Skeletal muscle satellite cell (primary cell): Measurements from ENCODE around the gene MPHOSPH6. TPM values are rescaled to one million over a fixed set of nuclear protein-coding genes. Genes with fewer than 3 reads are reported as not detected.
A peak's percentile ranks its signal among the peaks of the same experiment; 100 is the strongest.
"Not testable (repeated sequence)": the region's sequence is repeated elsewhere in the genome, so short reads cannot be mapped to it uniquely, and the experiment has no call there.

Experiments
- H3K27me3 ChIP-seq: 2 replicates; pipeline ENCODE4 v1.7.0; 2013; ENCODE audit warnings: low read length; ENCODE audit not compliant: control insufficient read depth, insufficient read depth
- H3K36me3 ChIP-seq: 2 replicates; pipeline ENCODE4 v1.7.0; 2013; ENCODE audit warnings: mild to moderate bottlenecking, control low read depth, low read length; ENCODE audit not compliant: insufficient read depth
- H3K4me1 ChIP-seq: 2 replicates; pipeline ENCODE4 v1.7.0; 2013; ENCODE audit warnings: low read length; ENCODE audit not compliant: control insufficient read depth, insufficient read depth
- H3K4me2 ChIP-seq: 2 replicates; pipeline ENCODE4 v1.7.0; 2013; ENCODE audit warnings: mild to moderate bottlenecking, low read length
- H3K4me3 ChIP-seq: 2 replicates; pipeline ENCODE4 v1.7.0; 2013; ENCODE audit warnings: low read length
- H3K9ac ChIP-seq: 2 replicates; pipeline ENCODE4 v1.7.0; 2013; ENCODE audit warnings: mild to moderate bottlenecking, low read depth, low read length, moderate library complexity
- H3K9me3 ChIP-seq: replicated peaks from 2 replicates; pipeline ENCODE4 v1.7.0; 2013; ENCODE audit warnings: mild to moderate bottlenecking, control low read depth, low read length
- total RNA-seq: library from RNA; depleted of rRNA; stranded (reverse); fragments of >200 nt; gene quantifications from 2 replicates; pipeline ENCODE4 v1.2.3, GENCODE V29; 2012; rRNA removed

Gene MPHOSPH6, protein sequence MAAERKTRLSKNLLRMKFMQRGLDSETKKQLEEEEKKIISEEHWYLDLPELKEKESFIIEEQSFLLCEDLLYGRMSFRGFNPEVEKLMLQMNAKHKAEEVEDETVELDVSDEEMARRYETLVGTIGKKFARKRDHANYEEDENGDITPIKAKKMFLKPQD
- total RNA-seq, result 44.1 and 59.6 TPM in 2 replicates

DNA sequence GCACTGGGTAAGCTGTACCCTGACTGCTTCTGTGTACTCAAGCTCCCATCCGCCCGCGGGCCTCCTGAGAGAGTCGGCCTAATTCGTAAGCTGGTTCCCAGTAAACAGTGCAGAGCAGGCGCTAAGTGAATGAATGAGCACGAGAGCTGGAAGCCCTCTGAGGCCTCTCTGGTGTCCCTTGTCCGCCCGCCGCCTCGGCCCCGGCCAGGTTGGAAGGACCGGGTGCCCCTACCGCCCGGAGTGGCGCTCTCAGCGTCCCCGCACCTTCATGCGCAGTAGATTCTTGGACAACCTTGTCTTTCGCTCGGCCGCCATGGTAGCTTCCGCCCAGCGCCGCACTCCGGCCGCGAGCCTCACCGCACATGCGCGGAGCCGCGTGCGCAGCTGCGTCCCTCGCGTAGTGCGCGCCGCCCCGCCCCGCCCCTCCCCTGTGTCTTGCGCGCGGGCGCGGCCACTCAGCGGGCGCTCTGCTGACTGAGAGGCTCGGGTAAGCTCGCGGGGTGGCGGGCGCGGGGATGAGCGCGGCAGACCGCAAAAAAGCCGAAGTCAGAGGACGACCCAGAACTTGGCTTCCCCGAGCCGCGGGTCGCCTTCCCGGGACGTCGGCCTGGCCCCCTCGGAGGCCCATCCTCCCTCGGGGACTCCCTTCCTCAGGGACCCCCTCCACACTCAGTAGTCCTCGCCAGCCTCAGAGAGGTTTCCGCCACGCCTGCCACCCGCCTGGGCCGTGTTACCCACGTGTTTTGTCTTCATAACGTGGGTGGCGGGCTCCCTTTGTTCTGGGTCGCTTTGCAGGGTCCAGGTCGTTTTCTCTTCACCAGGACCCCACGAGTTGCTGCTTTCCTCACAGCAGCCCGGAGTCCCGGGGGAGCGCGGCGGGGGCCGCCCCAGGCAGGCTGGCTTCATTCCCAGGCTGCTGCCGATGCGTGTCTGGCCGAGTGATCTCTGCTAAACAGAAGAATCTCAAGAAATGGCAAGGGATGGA is at the start of gene MPHOSPH6:
Gene MPHOSPH6 (minus strand): TSS at position 364 of the 985 bp plus-strand sequence. CDS start 49 bp downstream, at position 315.
- Histone ChIP-seq H3K4me1 (peaks cover 14% of the 10 kb centered on the region), H3K4me3 (peak within 1 kb of the TSS; percentile 75), H3K27me3 (peaks cover 25% of the 10 kb centered on the region), H3K9me3 (no peaks in the 10 kb centered on the region), H3K9ac (peak within 1 kb of the TSS; percentile 89), H3K36me3 (peaks cover 14% of the 10 kb centered on the region), H3K4me2 (peak within 1 kb of the TSS; percentile 100)

DNA sequence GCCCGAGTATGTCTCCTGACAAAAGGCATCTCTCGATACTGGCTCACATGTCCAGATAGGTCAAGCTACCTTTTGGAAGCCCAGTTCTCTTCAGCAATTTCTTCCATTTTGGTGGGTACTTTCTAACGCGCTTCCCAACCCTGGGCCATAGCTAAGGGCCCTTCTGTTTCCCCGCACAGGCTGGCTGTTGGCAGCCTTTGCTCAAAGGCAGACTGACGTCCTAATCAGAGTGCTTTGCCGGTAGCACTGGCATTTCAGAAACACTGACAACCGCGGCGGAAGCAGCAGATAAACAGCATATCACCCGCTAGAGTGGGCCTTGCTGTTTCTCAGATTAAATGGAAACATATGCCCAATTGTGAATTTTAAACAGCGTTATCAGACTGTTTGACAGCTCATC is 49.3 kb upstream of the MPHOSPH6 start:
- H3K4me3 ChIP-seq, result no peak overlapping the region
- no peaks in the 10 kb centered on the region for H3K9me3 ChIP-seq
- H3K27me3 ChIP-seq, result peaks cover 29% of the 10 kb centered on the region
- H3K4me2 ChIP-seq, result no peak overlapping the region
- H3K36me3 ChIP-seq, result no peaks in the 10 kb centered on the region
- H3K4me1 ChIP-seq, result no peaks in the 10 kb centered on the region
- no peak overlapping the region for H3K9ac ChIP-seq

DNA sequence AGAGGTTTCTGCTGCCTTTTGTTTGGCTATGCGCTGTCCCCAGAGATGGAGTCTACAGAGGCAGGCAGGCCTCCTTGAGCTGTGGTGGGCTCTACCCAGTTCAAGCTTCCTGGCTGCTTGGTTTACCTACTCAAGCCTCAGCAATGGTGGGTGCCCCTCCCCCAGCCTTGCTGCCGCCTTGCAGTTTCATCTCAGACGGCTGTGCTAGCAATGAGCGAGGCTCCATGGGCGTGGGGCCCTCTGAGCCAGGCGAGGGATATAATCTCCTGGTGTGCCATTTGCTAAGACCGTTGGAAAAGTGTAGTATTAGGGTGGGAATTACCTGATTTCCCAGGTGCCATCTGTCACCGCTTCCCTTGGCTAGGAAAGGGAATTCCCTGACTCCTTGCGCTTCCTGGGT is 39.3 kb upstream of the MPHOSPH6 start:
- H3K9me3 ChIP-seq, H3K4me3 ChIP-seq, H3K4me1 ChIP-seq, H3K27me3 ChIP-seq, H3K4me2 ChIP-seq, H3K9ac ChIP-seq, H3K36me3 ChIP-seq: not testable (repeated sequence)

DNA sequence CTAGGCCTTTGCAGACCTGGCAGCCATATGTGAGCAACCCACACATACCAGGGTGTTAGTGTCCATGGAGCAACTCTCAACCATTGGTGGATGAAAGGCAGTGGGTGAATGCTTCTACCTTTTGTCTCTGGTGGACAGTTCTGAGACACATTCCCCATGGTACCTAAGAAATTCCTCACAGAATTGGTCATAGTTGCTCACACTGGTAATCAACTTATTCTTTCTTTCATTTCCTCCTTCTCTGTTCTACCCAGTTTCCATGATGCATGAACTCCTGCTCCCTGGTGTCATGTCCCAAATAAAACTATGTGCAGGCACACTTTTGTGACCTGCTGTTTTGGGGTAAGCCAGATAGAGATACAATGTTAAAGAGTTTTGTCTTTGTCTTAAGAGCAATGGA is 33.2 kb upstream of the MPHOSPH6 start:
- Histone ChIP-seq H3K4me3 (no peak overlapping the region), H3K36me3 (no peaks in the 10 kb centered on the region), H3K4me2 (no peak overlapping the region), H3K9ac (no peak overlapping the region), H3K9me3 (no peaks in the 10 kb centered on the region), H3K27me3 (peaks cover 20% of the 10 kb centered on the region), H3K4me1 (no peaks in the 10 kb centered on the region)

DNA sequence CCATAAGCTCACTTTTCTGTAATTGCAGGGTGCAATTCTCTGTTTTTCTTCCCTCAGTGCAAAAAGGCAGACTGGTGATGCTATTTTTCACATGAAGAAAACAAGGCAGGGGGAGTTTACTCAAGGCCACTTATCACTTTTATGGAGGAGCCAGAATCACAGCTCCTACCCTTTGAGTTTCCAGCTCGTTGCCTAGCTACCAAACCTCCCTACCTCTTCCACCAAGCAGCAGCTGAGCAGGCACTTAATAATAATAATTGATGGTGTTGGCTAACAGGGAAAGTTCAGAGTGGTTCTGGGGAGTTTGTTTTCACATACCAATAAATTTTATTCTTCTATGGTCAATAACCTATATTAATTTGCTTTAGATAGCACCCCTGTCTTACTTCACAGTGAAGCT is 31.9 kb upstream of the MPHOSPH6 start:
- Histone ChIP-seq H3K9me3 (no peaks in the 10 kb centered on the region), H3K4me1 (no peaks in the 10 kb centered on the region), H3K27me3 (peaks cover 20% of the 10 kb centered on the region), H3K36me3 (no peaks in the 10 kb centered on the region), H3K4me3 (no peak overlapping the region), H3K9ac (no peak overlapping the region), H3K4me2 (no peak overlapping the region)

DNA sequence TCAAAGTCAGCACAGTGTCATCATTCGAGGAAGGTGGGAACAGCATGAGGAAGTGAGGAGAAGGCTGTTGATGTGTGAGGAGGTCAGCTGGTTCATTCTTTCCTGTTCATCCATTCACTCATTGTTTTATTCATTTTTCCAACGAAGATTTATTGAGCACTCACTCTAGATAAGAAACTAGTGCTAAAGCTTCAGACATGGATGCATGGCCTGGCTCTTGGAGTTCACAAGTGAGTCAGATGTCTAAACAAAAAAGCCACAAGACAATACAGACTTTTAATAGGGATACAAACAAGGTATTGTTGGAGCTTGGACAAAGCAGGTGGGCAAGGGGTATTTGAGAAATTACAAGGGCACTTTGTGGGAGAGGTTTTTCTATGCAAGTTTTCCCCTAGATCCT is 31.3 kb upstream of the MPHOSPH6 start:
- Histone ChIP-seq H3K4me2 (no peak overlapping the region), H3K4me3 (no peak overlapping the region), H3K9me3 (no peaks in the 10 kb centered on the region), H3K36me3 (no peaks in the 10 kb centered on the region), H3K4me1 (no peaks in the 10 kb centered on the region), H3K9ac (no peak overlapping the region), H3K27me3 (peaks cover 24% of the 10 kb centered on the region)

DNA sequence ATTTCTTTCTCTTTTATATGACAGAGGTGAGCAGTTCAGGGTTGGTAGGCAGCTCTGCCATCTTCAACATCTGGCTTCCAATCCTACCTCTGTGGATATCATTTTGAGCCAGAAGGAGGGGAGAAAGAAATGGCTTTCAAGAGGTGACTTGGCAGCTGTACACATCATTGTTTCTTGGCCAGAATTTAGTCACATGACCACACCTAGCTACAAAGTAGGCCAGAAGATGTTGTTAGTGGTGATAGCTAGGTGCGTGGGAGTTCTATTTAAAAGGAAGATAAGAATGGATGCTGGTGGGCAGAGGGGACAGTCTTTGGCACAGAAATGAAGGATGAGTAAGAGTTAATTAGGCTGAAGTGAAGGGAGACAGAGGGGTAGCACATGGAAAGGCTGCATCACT is 29.2 kb upstream of the MPHOSPH6 start:
- Histone ChIP-seq H3K9me3 (no peaks in the 10 kb centered on the region), H3K9ac (no peak overlapping the region), H3K4me3 (no peak overlapping the region), H3K36me3 (no peaks in the 10 kb centered on the region), H3K4me1 (no peaks in the 10 kb centered on the region), H3K4me2 (no peak overlapping the region), H3K27me3 (peaks cover 30% of the 10 kb centered on the region)

DNA sequence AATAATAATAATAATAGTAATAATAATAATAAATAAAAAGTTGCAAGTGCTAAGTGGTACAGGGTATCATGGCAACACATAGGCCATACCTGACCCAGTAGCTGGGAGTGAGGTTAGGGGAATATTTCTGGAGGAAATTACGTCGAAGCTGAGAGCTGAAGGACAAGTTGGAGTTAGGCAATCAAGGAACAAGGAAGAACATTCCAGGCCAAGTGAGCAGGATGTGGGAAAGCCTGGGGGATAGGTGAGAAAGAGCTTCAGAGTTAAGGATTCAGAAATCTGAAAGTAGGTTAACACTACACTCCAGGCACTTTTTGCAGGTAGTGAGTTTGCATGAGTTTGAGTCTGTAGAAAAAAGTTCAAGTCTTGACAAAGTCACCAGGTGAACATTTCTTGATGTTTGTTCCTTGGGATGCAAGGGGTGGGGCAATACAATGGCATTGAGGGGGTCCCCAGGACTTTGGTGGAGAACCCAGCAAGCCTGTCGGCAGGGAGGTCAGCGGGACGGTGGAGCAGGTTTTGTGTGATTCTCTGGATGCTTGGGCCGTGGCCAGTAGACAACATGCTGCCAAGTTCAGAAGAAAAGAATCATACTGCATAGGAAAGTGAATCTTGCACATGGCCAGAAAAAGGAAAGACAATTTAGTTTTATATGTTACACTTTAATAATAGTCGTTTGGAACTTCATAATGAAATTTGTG is 27.7 kb upstream of the MPHOSPH6 start:
- no peak overlapping the region for H3K4me2 ChIP-seq
- H3K27me3 ChIP-seq, result peaks cover 29% of the 10 kb centered on the region
- no peak overlapping the region for H3K4me3 ChIP-seq
- H3K36me3 ChIP-seq, result no peaks in the 10 kb centered on the region
- H3K9me3 ChIP-seq, result no peaks in the 10 kb centered on the region
- H3K4me1 ChIP-seq, result peaks cover 7% of the 10 kb centered on the region
- H3K9ac ChIP-seq, result no peak overlapping the region

DNA sequence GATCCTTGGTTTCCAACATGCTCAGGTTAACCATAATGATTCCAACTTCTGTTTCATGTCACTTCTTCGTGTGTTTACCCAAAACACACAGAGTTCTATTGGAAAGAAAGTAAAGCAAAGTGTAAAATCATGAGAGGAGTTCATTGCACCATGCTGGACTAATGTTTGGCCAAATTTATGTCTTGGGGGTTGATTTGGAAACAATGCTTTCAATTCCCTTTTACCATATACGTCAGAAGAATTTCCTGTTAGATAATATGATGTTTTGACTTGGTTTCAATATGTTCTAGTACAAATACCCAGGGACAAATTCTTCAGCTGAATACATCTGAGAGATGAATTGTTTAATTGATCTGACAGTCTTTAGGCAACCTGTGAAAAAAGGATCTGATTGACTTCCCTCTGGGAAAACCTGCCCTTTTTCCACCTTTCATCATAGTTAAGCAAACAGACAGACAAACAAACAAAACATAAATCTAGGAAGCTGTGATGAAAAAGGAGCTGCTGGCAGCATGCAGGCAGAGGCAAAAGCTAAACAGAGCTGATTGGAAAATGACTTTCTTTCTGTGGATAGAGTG is 26.0 kb upstream of the MPHOSPH6 start:
- no peaks in the 10 kb centered on the region for H3K9me3 ChIP-seq
- H3K4me3 ChIP-seq, result no peak overlapping the region
- no peak overlapping the region for H3K9ac ChIP-seq
- no peak overlapping the region for H3K4me2 ChIP-seq
- peaks cover 21% of the 10 kb centered on the region for H3K27me3 ChIP-seq
- peaks cover 12% of the 10 kb centered on the region for H3K4me1 ChIP-seq
- H3K36me3 ChIP-seq, result no peaks in the 10 kb centered on the region

DNA sequence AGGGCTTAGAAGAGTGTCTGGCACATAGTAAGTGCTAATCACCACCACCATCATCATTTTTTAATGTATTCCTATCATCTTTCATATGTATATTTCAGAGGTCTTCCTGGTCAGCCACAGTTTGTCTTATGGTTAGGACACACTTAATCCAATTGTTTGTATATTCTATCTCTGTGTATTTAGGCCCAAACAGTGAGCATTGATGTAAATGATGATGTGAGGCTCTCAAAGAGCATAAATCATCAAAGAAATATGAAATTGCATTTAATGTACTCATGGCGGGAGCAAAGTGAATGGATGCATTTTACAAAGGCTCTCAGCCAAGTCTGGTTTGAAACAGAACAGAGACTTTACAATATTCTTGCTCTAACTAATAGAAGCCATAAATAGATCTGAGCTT is 24.1 kb upstream of the MPHOSPH6 start:
- Histone ChIP-seq H3K36me3 (no peaks in the 10 kb centered on the region), H3K4me1 (peaks cover 12% of the 10 kb centered on the region), H3K9me3 (no peaks in the 10 kb centered on the region), H3K9ac (no peak overlapping the region), H3K4me2 (no peak overlapping the region), H3K4me3 (no peak overlapping the region), H3K27me3 (peaks cover 21% of the 10 kb centered on the region)

DNA sequence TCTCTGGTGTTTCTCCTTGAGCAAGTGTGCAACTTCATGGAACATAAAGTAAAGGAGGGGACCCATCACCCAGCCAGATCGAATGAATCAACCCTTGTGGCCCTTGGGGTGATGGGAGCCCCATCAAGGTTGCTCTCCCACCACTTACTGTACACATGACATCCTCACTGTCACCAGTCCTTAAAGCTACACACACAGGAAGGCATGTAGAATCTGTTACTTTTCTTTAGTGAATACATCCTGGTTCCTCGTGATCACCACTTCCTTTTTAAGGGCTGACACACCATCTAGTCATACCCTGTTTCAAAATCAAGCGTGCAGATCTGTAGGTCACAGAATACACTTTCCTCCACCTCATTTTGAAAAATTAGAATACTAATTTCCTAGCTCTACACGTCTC is 22.6 kb upstream of the MPHOSPH6 start:
- Histone ChIP-seq H3K36me3 (no peaks in the 10 kb centered on the region), H3K27me3 (peaks cover 15% of the 10 kb centered on the region), H3K9ac (no peak overlapping the region), H3K4me1 (peaks cover 12% of the 10 kb centered on the region), H3K4me3 (no peak overlapping the region), H3K9me3 (no peaks in the 10 kb centered on the region), H3K4me2 (peak overlapping the region; percentile 13)
